ENCODE data around the gene HYAL3. TPM values are rescaled to one million over a fixed set of nuclear protein-coding genes. Genes with fewer than 3 reads are reported as not detected.

Gene HYAL3
- total and polyA plus RNA-seq, 2 donors (not counting 1 experiment from before 2014, with no cell fraction given): 3.7 to 4.2 TPM

- DNase-seq (no peak), ATAC-seq (ENCODE audit: low read depth) (no peak)
- no peak for TF ChIP-seq CTCF (IDR thresholded peaks at IDR 0.05)
- no peak for TF ChIP-seq EZH2 (IDR thresholded peaks at IDR 0.05; ENCODE audit: borderline replicate concordance, insufficient read depth, low read depth, low read length, poor library complexity, severe bottlenecking)
- H3K9me3 Mint-ChIP-seq (ENCODE audit: insufficient read depth): no peaks in the 10 kb centered on the region
- H3K9ac ChIP-seq (ENCODE audit: low read length): no peak overlapping the region
- H3K27me3 Mint-ChIP-seq: peaks cover 23% of the 10 kb centered on the region
- H3K36me3 ChIP-seq (replicated peaks in 1 of 2; ENCODE audit: control extremely low read depth in 1 of 2, control insufficient read depth in 1 of 2, extremely low read depth in 1 of 2, insufficient read depth in 2 of 2, low read length in 1 of 2): no peaks in the 10 kb centered on the region
- peaks cover 29 to 32% of the 10 kb centered on the region in 2 donors for H3K4me1 ChIP-seq (ENCODE audit: control insufficient read depth in 2 of 2, insufficient read depth in 2 of 2, low read length in 2 of 2)
- no peak overlapping the region for H3K27ac Mint-ChIP-seq
- H3K9me3 ChIP-seq (ENCODE audit: control extremely low read depth in 1 of 3, control insufficient read depth in 2 of 3, insufficient read depth in 1 of 3, low read length in 2 of 3): peaks cover 0 to 3% (median 0%) of the 10 kb centered on the region in 3 donors
- no peak overlapping the region for H3K4me2 ChIP-seq (replicated peaks; ENCODE audit: low read depth, low read length, poor library complexity, severe bottlenecking)
- 83% methylated on average over 2 of the region's 4 CpGs for WGBS (ENCODE audit: insufficient coverage)
- H3K79me2 ChIP-seq (ENCODE audit: control insufficient read depth, insufficient read depth, low read length): no peaks in the 10 kb centered on the region
- ChIA-PET POLR2A (interaction anchor here (0.6 kb wide), 1 partner anchor 28 kb away, joined by 3 read pairs; no protein-coding TSS in a partner anchor), CTCF (interaction anchor here (1.2 to 3.1 kb wide), 5 partner anchors 17 to 158 kb away, joined by 3 to 14 read pairs (median 4); partner anchors contain the start of gene GNAT1)
- peaks cover 20% of the 10 kb centered on the region for H3K4me1 Mint-ChIP-seq
- H3K27me3 ChIP-seq (replicated peaks in 1 of 4; ENCODE audit: control extremely low read depth in 1 of 4, control insufficient read depth in 3 of 4, insufficient read depth in 4 of 4, low read length in 3 of 4): peaks cover 0 to 53% (median 21%) of the 10 kb centered on the region in 4 experiments
- H3K4me3 ChIP-seq (ENCODE audit: control extremely low read depth in 1 of 5, extremely low read depth in 1 of 5, insufficient read depth in 1 of 5, low read depth in 2 of 5, low read length in 4 of 5): no peak overlapping the region
- H3K27ac ChIP-seq (ENCODE audit: low read length in 2 of 2): no peak overlapping the region
- no peak overlapping the region for H2AFZ ChIP-seq (ENCODE audit: insufficient read depth, low read depth, low read length, poor library complexity, severe bottlenecking)
- intact Hi-C loops (cut with micrococcal nuclease): no loop called here
- peaks cover 10% of the 10 kb centered on the region for H4K20me1 ChIP-seq (ENCODE audit: control insufficient read depth, insufficient read depth, low read length, poor library complexity, severe bottlenecking)
- no peak overlapping the region for H3K4me3 Mint-ChIP-seq
Measured at GRCh38 chr3:50278123-50278879, 20.9 kb downstream of the HYAL3 start.

- intact Hi-C loops (cut with micrococcal nuclease): no loop called here
- DNase-seq (no peak), ATAC-seq (ENCODE audit: low read depth) (no peak)
- Histone ChIP-seq H3K79me2 (ENCODE audit: control insufficient read depth, insufficient read depth, low read length) (no peaks in the 10 kb centered on the region), H3K9me3 (ENCODE audit: control extremely low read depth in 1 of 3, control insufficient read depth in 2 of 3, insufficient read depth in 1 of 3, low read length in 2 of 3) (peaks cover 0 to 3% (median 0%) of the 10 kb centered on the region in 3 donors), H3K4me3 (ENCODE audit: control extremely low read depth in 1 of 5, extremely low read depth in 1 of 5, insufficient read depth in 1 of 5, low read depth in 2 of 5, low read length in 4 of 5) (no peak overlapping the region), H2AFZ (ENCODE audit: insufficient read depth, low read depth, low read length, poor library complexity, severe bottlenecking) (no peak overlapping the region), H3K4me2 (replicated peaks; ENCODE audit: low read depth, low read length, poor library complexity, severe bottlenecking) (no peak overlapping the region), H3K4me1 (ENCODE audit: control insufficient read depth in 2 of 2, insufficient read depth in 2 of 2, low read length in 2 of 2) (peaks cover 33 to 39% of the 10 kb centered on the region in 2 donors), H3K9ac (ENCODE audit: low read length) (no peak overlapping the region), H3K27ac (ENCODE audit: low read length in 2 of 2) (no peak overlapping the region), H4K20me1 (ENCODE audit: control insufficient read depth, insufficient read depth, low read length, poor library complexity, severe bottlenecking) (peaks cover 10% of the 10 kb centered on the region), H3K27me3 (replicated peaks in 1 of 4; ENCODE audit: control extremely low read depth in 1 of 4, control insufficient read depth in 3 of 4, insufficient read depth in 4 of 4, low read length in 3 of 4) (peaks cover 0 to 57% (median 21%) of the 10 kb centered on the region in 4 experiments), H3K36me3 (replicated peaks in 1 of 2; ENCODE audit: control extremely low read depth in 1 of 2, control insufficient read depth in 1 of 2, extremely low read depth in 1 of 2, insufficient read depth in 2 of 2, low read length in 1 of 2) (no peaks in the 10 kb centered on the region)
- ChIA-PET POLR2A (no interaction called here), CTCF (interaction anchor here (0.8 to 3.1 kb wide), 5 partner anchors 30 to 85 kb away, joined by 3 to 14 read pairs (median 3); partner anchors contain the start of gene GNAT1)
- H3K4me3 Mint-ChIP-seq: no peak overlapping the region
- H3K9me3 Mint-ChIP-seq (ENCODE audit: insufficient read depth): no peaks in the 10 kb centered on the region
- H3K4me1 Mint-ChIP-seq: peaks cover 26% of the 10 kb centered on the region
- H3K27me3 Mint-ChIP-seq: peaks cover 28% of the 10 kb centered on the region
- no peak overlapping the region for H3K27ac Mint-ChIP-seq
- 80% methylated on average over 15 of the region's 17 CpGs for WGBS (ENCODE audit: insufficient coverage)
- TF ChIP-seq CTCF (IDR thresholded peaks at IDR 0.05) (no peak), EZH2 (IDR thresholded peaks at IDR 0.05; ENCODE audit: borderline replicate concordance, insufficient read depth, low read depth, low read length, poor library complexity, severe bottlenecking) (no peak)
Measured at GRCh38 chr3:50276762-50277101, 22.5 kb downstream of the HYAL3 start.

Measured in B cell (primary cell).